ENCODE results near the gene CD96. TPM values are rescaled to one million over a fixed set of nuclear protein-coding genes. Genes with fewer than 3 reads are reported as not detected.

CD96 gene
- total RNA-seq, 1 donor from 2014 or later = under 0.01 TPM

GRCh38 chr3:111677007-111677392 is 135.0 kb downstream of the CD96 start:
- no peak overlapping the region for H3K9ac ChIP-seq (ENCODE audit: low read depth in 1 of 3, low read length in 3 of 3)
- no peaks in the 10 kb centered on the region for H3K9me3 ChIP-seq (ENCODE audit: control insufficient read depth in 3 of 3, low read length in 3 of 3)
- no peak overlapping the region for H3K4me3 ChIP-seq (ENCODE audit: low read length in 3 of 3)
- H3K36me3 ChIP-seq (ENCODE audit: control insufficient read depth in 3 of 3, insufficient read depth in 3 of 3, low read length in 3 of 3) = no peaks in the 10 kb centered on the region
- H3K27me3 ChIP-seq (ENCODE audit: control insufficient read depth in 3 of 3, insufficient read depth in 3 of 3, low read length in 3 of 3) = no peaks in the 10 kb centered on the region
- H3K4me1 ChIP-seq (ENCODE audit: control insufficient read depth in 3 of 3, insufficient read depth in 3 of 3, low read length in 3 of 3) = peaks cover 8 to 23% (median 14%) of the 10 kb centered on the region in 3 donors
- H3K27ac ChIP-seq (ENCODE audit: low read depth, low read length) = no peak overlapping the region

DNA sequence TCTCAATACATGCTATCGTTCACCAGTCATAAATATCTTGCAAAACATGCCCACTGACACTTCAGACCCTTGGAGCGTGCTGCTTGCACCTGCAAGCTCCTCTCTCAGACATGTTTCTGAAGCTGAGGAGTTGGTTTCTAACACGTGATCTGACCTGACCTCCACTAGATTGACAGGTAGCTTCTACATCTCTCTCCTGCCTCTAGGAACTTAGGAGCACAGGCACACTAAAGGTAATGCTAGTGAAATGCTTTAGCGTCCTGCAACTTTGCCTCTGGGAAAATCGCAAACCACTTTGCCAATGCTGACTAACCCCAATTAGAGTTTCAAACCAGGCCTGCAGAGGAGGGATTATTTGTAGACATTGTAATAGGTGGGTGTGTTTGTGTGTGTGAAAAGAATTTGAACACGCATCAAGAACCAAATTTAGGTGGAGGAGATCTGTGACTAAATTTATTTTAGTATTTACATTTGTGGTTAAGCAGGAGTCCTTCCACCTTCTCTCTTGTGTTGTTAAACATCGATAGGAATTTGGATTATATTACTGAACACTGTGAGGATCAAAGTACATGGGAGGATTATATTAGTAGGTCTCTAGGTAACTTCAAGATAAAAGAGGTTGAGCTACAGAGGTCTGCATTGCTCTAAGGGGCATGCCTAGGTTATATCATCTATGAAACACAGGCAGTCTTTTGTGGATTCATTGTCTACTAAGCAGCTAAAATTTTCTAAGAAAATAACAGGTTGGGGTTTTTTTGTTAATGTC is 139.8 kb downstream of the CD96 start:
- H3K36me3 ChIP-seq (ENCODE audit: control insufficient read depth in 3 of 3, insufficient read depth in 3 of 3, low read length in 3 of 3) = no peaks in the 10 kb centered on the region
- H3K27me3 ChIP-seq (ENCODE audit: control insufficient read depth in 3 of 3, insufficient read depth in 3 of 3, low read length in 3 of 3) = no peaks in the 10 kb centered on the region
- no peak overlapping the region for H3K9ac ChIP-seq (ENCODE audit: low read depth in 1 of 3, low read length in 3 of 3)
- no peaks in the 10 kb centered on the region for H3K9me3 ChIP-seq (ENCODE audit: control insufficient read depth in 3 of 3, low read length in 3 of 3)
- no peak overlapping the region for H3K27ac ChIP-seq (ENCODE audit: low read depth, low read length)
- no peak overlapping the region for H3K4me3 ChIP-seq (ENCODE audit: low read length in 3 of 3)
- no peaks in the 10 kb centered on the region for H3K4me1 ChIP-seq (ENCODE audit: control insufficient read depth in 3 of 3, insufficient read depth in 3 of 3, low read length in 3 of 3)

DNA sequence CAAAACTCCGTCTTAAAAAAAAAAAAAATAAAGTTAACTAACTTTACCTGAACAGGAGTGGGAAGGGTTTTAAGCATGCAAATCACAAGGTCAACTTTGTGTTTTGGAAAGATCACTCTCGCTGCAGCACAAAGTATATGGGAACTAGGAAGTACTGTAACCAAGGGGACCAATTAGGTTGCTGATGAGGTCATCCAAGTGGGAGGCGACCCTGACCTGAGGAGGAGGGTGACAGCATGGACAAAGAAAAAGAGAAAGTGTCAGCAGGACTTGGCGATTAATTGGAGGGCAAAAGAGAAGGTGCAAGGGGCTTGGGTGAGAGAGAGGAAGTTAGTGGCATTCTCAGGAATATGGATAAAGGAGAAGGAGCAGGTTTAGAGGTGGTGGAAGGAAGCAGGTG is 142.6 kb downstream of the CD96 start:
- no peaks in the 10 kb centered on the region for H3K36me3 ChIP-seq (ENCODE audit: control insufficient read depth in 3 of 3, insufficient read depth in 3 of 3, low read length in 3 of 3)
- no peaks in the 10 kb centered on the region for H3K4me1 ChIP-seq (ENCODE audit: control insufficient read depth in 3 of 3, insufficient read depth in 3 of 3, low read length in 3 of 3)
- no peak overlapping the region for H3K9ac ChIP-seq (ENCODE audit: low read depth in 1 of 3, low read length in 3 of 3)
- no peak overlapping the region for H3K4me3 ChIP-seq (ENCODE audit: low read length in 3 of 3)
- H3K27me3 ChIP-seq (ENCODE audit: control insufficient read depth in 3 of 3, insufficient read depth in 3 of 3, low read length in 3 of 3) = no peaks in the 10 kb centered on the region
- no peaks in the 10 kb centered on the region for H3K9me3 ChIP-seq (ENCODE audit: control insufficient read depth in 3 of 3, low read length in 3 of 3)
- no peak overlapping the region for H3K27ac ChIP-seq (ENCODE audit: low read depth, low read length)

- Histone ChIP-seq H3K27ac (ENCODE audit: low read depth, low read length) (no peak overlapping the region), H3K9ac (ENCODE audit: low read depth in 1 of 3, low read length in 3 of 3) (no peak overlapping the region), H3K9me3 (ENCODE audit: control insufficient read depth in 3 of 3, low read length in 3 of 3) (no peaks in the 10 kb centered on the region), H3K4me3 (ENCODE audit: low read length in 3 of 3) (no peak overlapping the region), H3K36me3 (ENCODE audit: control insufficient read depth in 3 of 3, insufficient read depth in 3 of 3, low read length in 3 of 3) (no peaks in the 10 kb centered on the region), H3K4me1 (ENCODE audit: control insufficient read depth in 3 of 3, insufficient read depth in 3 of 3, low read length in 3 of 3) (peaks cover 0 to 4% (median 2%) of the 10 kb centered on the region in 3 donors), H3K27me3 (ENCODE audit: control insufficient read depth in 3 of 3, insufficient read depth in 3 of 3, low read length in 3 of 3) (no peaks in the 10 kb centered on the region)
These were observed 146.3 kb downstream of the CD96 start for GRCh38 chr3:111688190-111688800.

- no peaks in the 10 kb centered on the region for H3K9me3 ChIP-seq (ENCODE audit: control insufficient read depth in 3 of 3, low read length in 3 of 3)
- peaks cover 0 to 4% (median 3%) of the 10 kb centered on the region in 3 donors for H3K4me1 ChIP-seq (ENCODE audit: control insufficient read depth in 3 of 3, insufficient read depth in 3 of 3, low read length in 3 of 3)
- no peaks in the 10 kb centered on the region for H3K27me3 ChIP-seq (ENCODE audit: control insufficient read depth in 3 of 3, insufficient read depth in 3 of 3, low read length in 3 of 3)
- H3K36me3 ChIP-seq (ENCODE audit: control insufficient read depth in 3 of 3, insufficient read depth in 3 of 3, low read length in 3 of 3) = no peaks in the 10 kb centered on the region
- H3K4me3 ChIP-seq (ENCODE audit: low read length in 3 of 3) = no peak overlapping the region
- H3K9ac ChIP-seq (ENCODE audit: low read depth in 1 of 3, low read length in 3 of 3) = no peak overlapping the region
- no peak overlapping the region for H3K27ac ChIP-seq (ENCODE audit: low read depth, low read length)
These were observed 148.2 kb downstream of the CD96 start for GRCh38 chr3:111690242-111690641.

- H3K27ac ChIP-seq (ENCODE audit: low read depth, low read length) = no peak overlapping the region
These were observed 149.4 kb downstream of the CD96 start for GRCh38 chr3:111691293-111691909.

GRCh38 chr3:111692593-111693552 is 150.9 kb downstream of the CD96 start:
- Histone ChIP-seq H3K27ac (ENCODE audit: low read depth, low read length) (no peak overlapping the region), H3K36me3 (ENCODE audit: control insufficient read depth in 3 of 3, insufficient read depth in 3 of 3, low read length in 3 of 3) (no peaks in the 10 kb centered on the region), H3K9me3 (ENCODE audit: control insufficient read depth in 3 of 3, low read length in 3 of 3) (no peaks in the 10 kb centered on the region), H3K27me3 (ENCODE audit: control insufficient read depth in 3 of 3, insufficient read depth in 3 of 3, low read length in 3 of 3) (no peaks in the 10 kb centered on the region), H3K9ac (ENCODE audit: low read depth in 1 of 3, low read length in 3 of 3) (peak overlapping the region; percentile 11 to 45 (median 40)), H3K4me3 (ENCODE audit: low read length in 3 of 3) (no peak overlapping the region), H3K4me1 (ENCODE audit: control insufficient read depth in 3 of 3, insufficient read depth in 3 of 3, low read length in 3 of 3) (peaks cover 0 to 4% (median 3%) of the 10 kb centered on the region in 3 donors)

More at GRCh38 chr3:111691293-111691909, 149.4 kb downstream of the CD96 start:
- Histone ChIP-seq H3K27me3 (ENCODE audit: control insufficient read depth in 3 of 3, insufficient read depth in 3 of 3, low read length in 3 of 3) (no peaks in the 10 kb centered on the region), H3K4me3 (ENCODE audit: low read length in 3 of 3) (no peak overlapping the region), H3K9ac (ENCODE audit: low read depth in 1 of 3, low read length in 3 of 3) (no peak overlapping the region), H3K9me3 (ENCODE audit: control insufficient read depth in 3 of 3, low read length in 3 of 3) (no peaks in the 10 kb centered on the region), H3K4me1 (ENCODE audit: control insufficient read depth in 3 of 3, insufficient read depth in 3 of 3, low read length in 3 of 3) (peaks cover 0 to 4% (median 3%) of the 10 kb centered on the region in 3 donors), H3K36me3 (ENCODE audit: control insufficient read depth in 3 of 3, insufficient read depth in 3 of 3, low read length in 3 of 3) (no peaks in the 10 kb centered on the region)

GRCh38 chr3:111694471-111694870 is 152.5 kb downstream of the CD96 start:
- Histone ChIP-seq H3K4me1 (ENCODE audit: control insufficient read depth in 3 of 3, insufficient read depth in 3 of 3, low read length in 3 of 3) (peaks cover 0 to 4% (median 3%) of the 10 kb centered on the region in 3 donors), H3K9ac (ENCODE audit: low read depth in 1 of 3, low read length in 3 of 3) (no peak overlapping the region), H3K27ac (ENCODE audit: low read depth, low read length) (no peak overlapping the region), H3K36me3 (ENCODE audit: control insufficient read depth in 3 of 3, insufficient read depth in 3 of 3, low read length in 3 of 3) (no peaks in the 10 kb centered on the region), H3K4me3 (ENCODE audit: low read length in 3 of 3) (no peak overlapping the region), H3K9me3 (ENCODE audit: control insufficient read depth in 3 of 3, low read length in 3 of 3) (no peaks in the 10 kb centered on the region), H3K27me3 (ENCODE audit: control insufficient read depth in 3 of 3, insufficient read depth in 3 of 3, low read length in 3 of 3) (no peaks in the 10 kb centered on the region)

GRCh38 chr3:111695636-111696117 is 153.7 kb downstream of the CD96 start:
- Histone ChIP-seq H3K36me3 (ENCODE audit: control insufficient read depth in 3 of 3, insufficient read depth in 3 of 3, low read length in 3 of 3) (no peaks in the 10 kb centered on the region), H3K9ac (ENCODE audit: low read depth in 1 of 3, low read length in 3 of 3) (no peak overlapping the region), H3K27me3 (ENCODE audit: control insufficient read depth in 3 of 3, insufficient read depth in 3 of 3, low read length in 3 of 3) (no peaks in the 10 kb centered on the region), H3K27ac (ENCODE audit: low read depth, low read length) (no peak overlapping the region), H3K4me3 (ENCODE audit: low read length in 3 of 3) (no peak overlapping the region), H3K9me3 (ENCODE audit: control insufficient read depth in 3 of 3, low read length in 3 of 3) (no peaks in the 10 kb centered on the region), H3K4me1 (ENCODE audit: control insufficient read depth in 3 of 3, insufficient read depth in 3 of 3, low read length in 3 of 3) (peaks cover 0 to 4% (median 3%) of the 10 kb centered on the region in 3 donors)

Data from skeletal muscle tissue (tissue), 4 donors.